CD4-positive, alpha-beta T cell (primary cell): ENCODE results near the gene CAMTA1. TPM values are rescaled to one million over a fixed set of nuclear protein-coding genes. Genes with fewer than 3 reads are reported as not detected.

Source experiments
- ATAC-seq: fragments of 200-7000 bp; cut with Tn5 transposase; one replicate; pipeline ENCODE4 v1.10.0; 2022; ENCODE audit warnings: mild to moderate bottlenecking; ENCODE audit not compliant: poor library complexity
- CTCF ChIA-PET: fragments of 350-600 bp; sonication (Branson Sonifier 250); formaldehyde crosslinking; loops from one replicate; lab custom pipeline; 2021; ENCODE audit warnings: antibody characterized with exemption, inconsistent platforms; lab: Charles Lee
- POLR2A ChIA-PET: fragments of 350-600 bp; sonication (Branson Sonifier 250); formaldehyde crosslinking; loops from one replicate; lab custom pipeline; 2021; ENCODE audit warnings: antibody characterized with exemption, inconsistent platforms; lab: Charles Lee
- DNase-seq, 14 experiments: peaks; one replicate each; pipeline ENCODE4 v3.0.0-alpha.2; 2013 to 2020; ENCODE audit warnings: mixed read lengths in 2 of 14
- H3K27ac ChIP-seq, 2 donors: one replicate each; pipeline versions ENCODE4 v1.5.1 to v1.7.0; 2013; ENCODE audit warnings: low read length in 2 of 2, low read depth in 1 of 2, mild to moderate bottlenecking in 1 of 2
- H3K27me3 ChIP-seq, 2 experiments: 1 replicate in 1 of 2; 2 replicates in 1 of 2; pipeline versions ENCODE4 v1.6.1 to v1.7.0; 2013; ENCODE audit warnings: low read length in 2 of 2, control low read depth in 1 of 2, mild to moderate bottlenecking in 1 of 2, moderate library complexity in 1 of 2; ENCODE audit not compliant: insufficient read depth in 2 of 2, control insufficient read depth in 1 of 2
- H3K36me3 ChIP-seq: one replicate; pipeline ENCODE4 v1.6.1; 2013; ENCODE audit warnings: low read length, control low read depth; ENCODE audit not compliant: insufficient read depth
- H3K4me1 ChIP-seq: one replicate; pipeline ENCODE4 v1.6.1; 2013; ENCODE audit warnings: low read length, control low read depth; ENCODE audit not compliant: insufficient read depth
- H3K4me3 ChIP-seq: one replicate; pipeline ENCODE4 v1.5.1; 2013; ENCODE audit warnings: mild to moderate bottlenecking, low read length, moderate library complexity
- H3K9me3 ChIP-seq, 2 experiments: 1 replicate in 1 of 2; 2 replicates in 1 of 2; pipeline versions ENCODE4 v1.6.1 to v1.7.0; 2013; ENCODE audit warnings: low read length in 2 of 2, mild to moderate bottlenecking in 2 of 2, control low read depth in 1 of 2, moderate library complexity in 1 of 2; ENCODE audit not compliant: control insufficient read depth in 1 of 2, insufficient read depth in 1 of 2
- H3K27ac Mint-ChIP-seq: one replicate; pipeline ENCODE4 v1.8.0; 2020; ENCODE audit warnings: mixed read lengths
- H3K27me3 Mint-ChIP-seq: one replicate; pipeline ENCODE4 v1.8.0; 2021; ENCODE audit warnings: mixed read lengths
- H3K36me3 Mint-ChIP-seq: one replicate; pipeline ENCODE4 v1.8.0; 2021; ENCODE audit warnings: low read depth, mixed read lengths
- H3K4me1 Mint-ChIP-seq: one replicate; pipeline ENCODE4 v1.8.0; 2021; ENCODE audit warnings: low read depth, mixed read lengths
- H3K4me3 Mint-ChIP-seq: one replicate; pipeline ENCODE4 v1.8.0; 2020; ENCODE audit warnings: mild to moderate bottlenecking, mixed read lengths
- H3K9me3 Mint-ChIP-seq: one replicate; pipeline ENCODE4 v1.8.0; 2020; ENCODE audit warnings: mixed read lengths
- intact Hi-C, 2 experiments: fragments of 100-400 bp; cut with DNase I in 1 of 2; cut with micrococcal nuclease in 1 of 2; formaldehyde crosslinking; loops; one replicate each; pipeline versions ENCODE4 v1.15.1 to v1.9.0; 2023 to 2025; cut with DNase I, micrococcal nuclease
- total RNA-seq, 174 experiments: library from RNA in 2 of 174; stranded (reverse) in 2 of 174; gene quantifications; one replicate each; pipeline ENCODE4 v1.2.3 and lab custom pipeline; 2021 to 2026
- TF ChIP-seq, protein P1 (sequence below): fragments of 200-600 bp; IDR thresholded peaks from one replicate; pipeline ENCODE4 v1.8.0; 2022; ENCODE audit warnings: antibody characterized with exemption, mild to moderate bottlenecking

CAMTA1 gene
- total RNA-seq, 2 experiments from 2014 or later = 38.6 to 39.3 TPM

DNA sequence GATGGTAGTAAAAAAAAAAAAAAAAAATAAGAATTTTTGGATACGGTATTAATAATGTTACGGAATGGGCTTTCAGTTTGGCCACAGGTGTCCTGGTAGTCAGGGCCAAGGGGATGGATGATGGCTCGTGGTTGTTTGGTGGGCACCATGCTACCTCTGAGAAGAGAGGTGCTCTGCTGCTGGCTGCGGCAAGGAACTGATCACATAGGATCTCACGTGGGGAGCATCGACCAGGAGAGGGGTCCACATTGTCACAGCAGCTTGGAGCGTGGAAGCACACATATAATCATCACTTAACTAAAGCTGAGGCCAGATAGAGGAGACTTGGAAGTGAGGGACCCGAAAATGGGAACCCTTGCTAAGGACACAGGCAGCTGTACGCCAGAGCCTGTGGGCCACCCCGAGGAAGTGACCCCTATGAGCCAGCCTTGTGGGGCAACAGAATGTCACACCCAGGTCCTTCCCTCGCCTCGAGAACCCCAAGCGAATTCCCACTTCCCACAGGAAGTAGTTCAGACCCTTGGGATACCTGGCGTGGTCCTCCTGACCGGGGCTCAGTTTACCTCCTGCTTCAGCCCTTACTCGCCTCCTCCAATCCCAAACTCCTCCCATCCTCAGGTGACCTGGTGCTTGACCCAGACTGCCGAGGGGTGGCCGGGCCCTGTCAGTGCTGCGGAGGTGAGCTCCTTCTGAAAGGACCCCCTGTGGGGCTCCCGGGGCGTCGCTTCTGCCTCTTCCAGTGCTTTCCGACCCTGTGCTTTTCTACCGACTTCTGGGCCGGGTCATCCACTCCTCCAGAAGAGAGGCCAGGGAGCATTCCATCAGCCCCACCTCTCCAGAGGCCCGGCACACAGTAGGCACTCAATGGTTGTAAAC is 222.0 kb downstream of the CAMTA1 start:
- intact Hi-C loops = no loop called here
- POLR2A ChIA-PET = no interaction called here
- Histone ChIP-seq H3K9me3 (no peaks in the 10 kb centered on the region), H3K36me3 (no peaks in the 10 kb centered on the region), H3K27ac (no peak overlapping the region), H3K4me3 (no peak overlapping the region), H3K27me3 (peaks cover 0 to 2% of the 10 kb centered on the region in 2 experiments), H3K4me1 (no peaks in the 10 kb centered on the region)
- CTCF ChIA-PET = no interaction called here
- ATAC-seq (no peak), DNase-seq (no peak)
- no peaks in the 10 kb centered on the region for H3K36me3 Mint-ChIP-seq
- no peaks in the 10 kb centered on the region for H3K4me1 Mint-ChIP-seq
- no peak overlapping the region for H3K4me3 Mint-ChIP-seq
- H3K9me3 Mint-ChIP-seq = no peaks in the 10 kb centered on the region
- no peaks in the 10 kb centered on the region for H3K27me3 Mint-ChIP-seq
- H3K27ac Mint-ChIP-seq = no peak overlapping the region
- TF ChIP-seq, protein P1, sequence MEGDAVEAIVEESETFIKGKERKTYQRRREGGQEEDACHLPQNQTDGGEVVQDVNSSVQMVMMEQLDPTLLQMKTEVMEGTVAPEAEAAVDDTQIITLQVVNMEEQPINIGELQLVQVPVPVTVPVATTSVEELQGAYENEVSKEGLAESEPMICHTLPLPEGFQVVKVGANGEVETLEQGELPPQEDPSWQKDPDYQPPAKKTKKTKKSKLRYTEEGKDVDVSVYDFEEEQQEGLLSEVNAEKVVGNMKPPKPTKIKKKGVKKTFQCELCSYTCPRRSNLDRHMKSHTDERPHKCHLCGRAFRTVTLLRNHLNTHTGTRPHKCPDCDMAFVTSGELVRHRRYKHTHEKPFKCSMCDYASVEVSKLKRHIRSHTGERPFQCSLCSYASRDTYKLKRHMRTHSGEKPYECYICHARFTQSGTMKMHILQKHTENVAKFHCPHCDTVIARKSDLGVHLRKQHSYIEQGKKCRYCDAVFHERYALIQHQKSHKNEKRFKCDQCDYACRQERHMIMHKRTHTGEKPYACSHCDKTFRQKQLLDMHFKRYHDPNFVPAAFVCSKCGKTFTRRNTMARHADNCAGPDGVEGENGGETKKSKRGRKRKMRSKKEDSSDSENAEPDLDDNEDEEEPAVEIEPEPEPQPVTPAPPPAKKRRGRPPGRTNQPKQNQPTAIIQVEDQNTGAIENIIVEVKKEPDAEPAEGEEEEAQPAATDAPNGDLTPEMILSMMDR = no peak

GRCh38 chr1:7007902-7008301 is 222.6 kb downstream of the CAMTA1 start:
- Histone ChIP-seq H3K9me3 (no peaks in the 10 kb centered on the region), H3K36me3 (no peaks in the 10 kb centered on the region), H3K27me3 (peaks cover 0 to 2% of the 10 kb centered on the region in 2 experiments), H3K4me1 (no peaks in the 10 kb centered on the region), H3K4me3 (no peak overlapping the region), H3K27ac (no peak overlapping the region)
- H3K9me3 Mint-ChIP-seq = no peaks in the 10 kb centered on the region
- ATAC-seq (no peak), DNase-seq (no peak)
- H3K4me1 Mint-ChIP-seq = no peaks in the 10 kb centered on the region
- POLR2A ChIA-PET = no interaction called here
- no peak overlapping the region for H3K4me3 Mint-ChIP-seq
- TF ChIP-seq, protein P1 = no peak
- H3K27me3 Mint-ChIP-seq = no peaks in the 10 kb centered on the region
- CTCF ChIA-PET = no interaction called here
- intact Hi-C loops = no loop called here
- H3K27ac Mint-ChIP-seq = no peak overlapping the region
- H3K36me3 Mint-ChIP-seq = no peaks in the 10 kb centered on the region

- intact Hi-C loops = no loop called here
- POLR2A ChIA-PET = no interaction called here
- no peak overlapping the region for H3K27ac ChIP-seq
- no peaks in the 10 kb centered on the region for H3K36me3 ChIP-seq
- H3K9me3 ChIP-seq = no peaks in the 10 kb centered on the region
- Mint-ChIP-seq H3K27me3 (no peaks in the 10 kb centered on the region), H3K4me3 (no peak overlapping the region), H3K9me3 (no peaks in the 10 kb centered on the region), H3K36me3 (no peaks in the 10 kb centered on the region), H3K4me1 (no peaks in the 10 kb centered on the region), H3K27ac (no peak overlapping the region)
- no peaks in the 10 kb centered on the region for H3K4me1 ChIP-seq
- CTCF ChIA-PET = no interaction called here
- DNase-seq = no peak
- H3K27me3 ChIP-seq = peaks cover 0 to 2% of the 10 kb centered on the region in 2 experiments
- no peak overlapping the region for H3K4me3 ChIP-seq
- no peak for ATAC-seq
- TF ChIP-seq, protein P1 = no peak
Observed at GRCh38 chr1:7008331-7008730, 223.1 kb downstream of the CAMTA1 start.
